Stomach (tissue), 9 donors: ENCODE data around the gene METTL25. TPM values are rescaled to one million over a fixed set of nuclear protein-coding genes. Genes with fewer than 3 reads are reported as not detected.

Experiments used
- DNase-seq, 2 donors: peaks; one replicate each; pipeline versions ENCODE4 v3.0.0 to v3.0.0-alpha.2; 2013 to 2019
- H3K27ac ChIP-seq, 5 donors: fragments of 200-600 bp in 4 of 5; sonication (generic) in 4 of 5; one replicate each; pipeline ENCODE4 v1.5.1; 2013 to 2019; ENCODE audit warnings: mild to moderate bottlenecking in 1 of 5, moderate library complexity in 1 of 5
- H3K27me3 ChIP-seq, 3 donors: fragments of 200-600 bp; sonication (generic); one replicate each; pipeline ENCODE4 v1.5.1; 2017 to 2019; ENCODE audit warnings: mixed run types in 1 of 3
- H3K36me3 ChIP-seq, 4 donors: fragments of 200-600 bp; sonication (generic); 1 replicate in 3 of 4; 2 replicates in 1 of 4; pipeline ENCODE4 v1.5.1; 2016 to 2019
- H3K4me1 ChIP-seq, 4 donors: fragments of 200-600 bp; sonication (generic); one replicate each; pipeline ENCODE4 v1.5.1; 2016 to 2019
- H3K4me3 ChIP-seq, 4 donors: fragments of 200-600 bp; sonication (generic) in 3 of 4; one replicate each; pipeline ENCODE4 v1.5.1; 2016 to 2019; ENCODE audit warnings: mild to moderate bottlenecking in 1 of 4
- H3K9me3 ChIP-seq, 4 donors: fragments of 200-600 bp; sonication (generic); one replicate each; pipeline ENCODE4 v1.5.1; 2016 to 2019
- CTCF ChIP-seq, 7 experiments: fragments of 450-650 bp in 4 of 7; fragments of 200-600 bp in 3 of 7; sonication (generic) in 3 of 7; IDR thresholded peaks; one replicate each; pipeline ENCODE4 v1.5.1; 2016 to 2019; ENCODE audit warnings: antibody characterized with exemption in 7 of 7, control low read depth in 2 of 7, mild to moderate bottlenecking in 1 of 7
- EP300 ChIP-seq: sonication (generic); formaldehyde crosslinking; IDR thresholded peaks from one replicate; pipeline ENCODE4 v1.6.1; 2017; ENCODE audit warnings: antibody characterized with exemption
- POLR2A ChIP-seq, 4 donors: fragments of 450-650 bp; IDR thresholded peaks; one replicate each; pipeline ENCODE4 v1.6.1; 2016; ENCODE audit warnings: antibody characterized with exemption in 4 of 4, control low read depth in 2 of 4, mild to moderate bottlenecking in 1 of 4, moderate library complexity in 1 of 4
- POLR2AphosphoS5 ChIP-seq, 3 donors: sonication (generic); formaldehyde crosslinking; IDR thresholded peaks; one replicate each; pipeline ENCODE4 v1.6.1; 2016; ENCODE audit warnings: antibody characterized with exemption in 3 of 3
- WGBS, 5 donors: extraction: QIAGEN DNeasy Blood & Tissue Kit in 3 of 5; methylation state at CpG; one replicate each; pipeline versions ENCODE4 v1.1.5 to v1.1.7; 2013 to 2018; 5-methylcytosine and 5-hydroxymethylcytosine counted together
- intact Hi-C: fragments of 100-400 bp; cut with DNase I; formaldehyde crosslinking; loops from one replicate; pipeline ENCODE4 v1.15.1; 2023; ENCODE audit warnings: low total_unique reads
- polyA plus RNA-seq, 3 donors: library from polyadenylated mRNA; stranded (reverse); fragments of 200-250 nt; gene quantifications; one replicate each; pipeline ENCODE4 v1.2.3, GENCODE V29; 2013
- total RNA-seq, 5 donors: library from RNA; depleted of rRNA; stranded (reverse); fragments of >200 nt; gene quantifications; one replicate each; pipeline versions ENCODE4 v1.1.0 to v1.2.3, GENCODE V29; 2014 to 2016
- donor health status: healthy with polysubstance abuse.
- donor health status: Bipolar disorder and iron deficiency.
- donor health status: healthy.

The METTL25 gene
- total and polyA plus RNA-seq, 8 donors, result 3.5 to 26.4 (median 10.1) TPM

- H3K4me3 ChIP-seq, result no peak overlapping the region
- no peak for DNase-seq
- intact Hi-C loops, result no loop called here
- H3K9me3 ChIP-seq, result no peaks in the 10 kb centered on the region
- no peaks in the 10 kb centered on the region for H3K36me3 ChIP-seq
- H3K4me1 ChIP-seq, result peaks cover 0 to 4% (median 0%) of the 10 kb centered on the region in 4 donors
- WGBS, 5 donors, result 87 to 92% (median 89%) methylated on average over 4 of the region's 4 CpGs
- no peak overlapping the region for H3K27ac ChIP-seq
- no peak for TF ChIP-seq CTCF (IDR thresholded peaks at IDR 0.05)
- TF ChIP-seq POLR2A (IDR thresholded peaks at IDR 0.05), result no peak
- no peak for TF ChIP-seq POLR2AphosphoS5 (IDR thresholded peaks at IDR 0.05)
- no peak for TF ChIP-seq EP300
- H3K27me3 ChIP-seq, result no peaks in the 10 kb centered on the region
Observed at GRCh38 chr12:82522285-82522684, 164.0 kb downstream of the METTL25 start.

- Histone ChIP-seq H3K4me3 (no peak overlapping the region), H3K27ac (no peak overlapping the region), H3K4me1 (peaks cover 0 to 6% (median 0%) of the 10 kb centered on the region in 4 donors), H3K36me3 (no peaks in the 10 kb centered on the region), H3K27me3 (no peaks in the 10 kb centered on the region), H3K9me3 (no peaks in the 10 kb centered on the region)
- intact Hi-C loops, result no loop called here
- DNase-seq, result no peak
- TF ChIP-seq CTCF (IDR thresholded peaks at IDR 0.05), result no peak
- TF ChIP-seq POLR2AphosphoS5 (IDR thresholded peaks at IDR 0.05), result no peak
- no peak for TF ChIP-seq EP300
- no peak for TF ChIP-seq POLR2A (IDR thresholded peaks at IDR 0.05)
Observed at GRCh38 chr12:82522762-82523161, 164.4 kb downstream of the METTL25 start.

- Histone ChIP-seq H3K4me1 (peaks cover 0 to 6% (median 0%) of the 10 kb centered on the region in 4 donors), H3K36me3 (no peaks in the 10 kb centered on the region), H3K27me3 (no peaks in the 10 kb centered on the region), H3K4me3 (no peak overlapping the region), H3K27ac (no peak overlapping the region), H3K9me3 (no peaks in the 10 kb centered on the region)
- WGBS, 5 donors, result 18 to 34% (median 25%) methylated on average over 3 of the region's 3 CpGs
- TF ChIP-seq POLR2AphosphoS5 (IDR thresholded peaks at IDR 0.05), result no peak
- TF ChIP-seq EP300, result no peak
- no peak for TF ChIP-seq CTCF (IDR thresholded peaks at IDR 0.05)
- no peak for TF ChIP-seq POLR2A (IDR thresholded peaks at IDR 0.05)
- intact Hi-C loops, result no loop called here
- no peak for DNase-seq
Observed at GRCh38 chr12:82523996-82524395, 165.7 kb downstream of the METTL25 start.

GRCh38 chr12:82524641-82525040, 166.3 kb downstream of the METTL25 start:
- intact Hi-C loops, result no loop called here
- DNase-seq, result no peak
- Histone ChIP-seq H3K36me3 (no peaks in the 10 kb centered on the region), H3K4me3 (no peak overlapping the region), H3K27ac (no peak overlapping the region), H3K27me3 (no peaks in the 10 kb centered on the region), H3K9me3 (no peaks in the 10 kb centered on the region), H3K4me1 (peaks cover 0 to 10% (median 0%) of the 10 kb centered on the region in 4 donors)
- TF ChIP-seq POLR2A (IDR thresholded peaks at IDR 0.05) (no peak), CTCF (IDR thresholded peaks at IDR 0.05) (no peak), POLR2AphosphoS5 (IDR thresholded peaks at IDR 0.05) (no peak), EP300 (no peak)
- WGBS, 5 donors, result 54 to 68% (median 65%) methylated on average over 2 of the region's 2 CpGs
